Cardiac fibroblast (primary cell): ENCODE results near the gene MACROD2.

ENCODE experiments used
- DNase-seq, 2 donors: peaks; one replicate each; pipeline versions ENCODE4 v3.0.0 to v3.0.0-alpha.2; 2010; ENCODE audit warnings: low read depth in 2 of 2
- H3K4me3 ChIP-seq, 2 donors: replicated peaks in 1 of 2; 1 replicate in 1 of 2; 2 replicates in 1 of 2; pipeline ENCODE4 v1.5.1; 2011; ENCODE audit warnings: low read depth in 2 of 2, low read length in 2 of 2, mild to moderate bottlenecking in 2 of 2, moderate library complexity in 1 of 2
- TF ChIP-seq, protein P1 (sequence below): IDR thresholded peaks from one replicate; pipeline ENCODE4 v1.5.1; 2011; ENCODE audit warnings: low read depth, mild to moderate bottlenecking, low read length, inconsistent platforms

Gene MACROD2

DNA sequence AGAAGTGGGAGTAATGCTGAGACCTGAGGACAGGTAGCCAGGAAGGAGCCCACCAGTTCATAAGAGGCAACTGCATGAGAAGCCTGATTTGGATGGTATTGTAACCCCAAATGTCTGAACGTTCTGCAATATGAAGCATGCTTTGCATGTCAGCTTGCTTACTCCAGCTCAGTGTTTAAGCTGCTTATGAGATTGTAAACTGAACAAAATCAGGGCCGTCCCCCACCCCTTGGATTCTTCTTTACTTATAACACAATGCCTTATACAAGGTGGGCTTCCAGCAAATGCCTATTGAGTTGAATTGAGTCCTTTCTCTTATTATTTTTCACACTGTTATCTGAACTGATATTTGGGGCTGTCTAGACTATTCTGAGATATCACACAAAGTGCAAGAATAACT lies 1816.6 kb downstream of the MACROD2 start:
- no peak overlapping the region for H3K4me3 ChIP-seq
- TF ChIP-seq, protein P1, sequence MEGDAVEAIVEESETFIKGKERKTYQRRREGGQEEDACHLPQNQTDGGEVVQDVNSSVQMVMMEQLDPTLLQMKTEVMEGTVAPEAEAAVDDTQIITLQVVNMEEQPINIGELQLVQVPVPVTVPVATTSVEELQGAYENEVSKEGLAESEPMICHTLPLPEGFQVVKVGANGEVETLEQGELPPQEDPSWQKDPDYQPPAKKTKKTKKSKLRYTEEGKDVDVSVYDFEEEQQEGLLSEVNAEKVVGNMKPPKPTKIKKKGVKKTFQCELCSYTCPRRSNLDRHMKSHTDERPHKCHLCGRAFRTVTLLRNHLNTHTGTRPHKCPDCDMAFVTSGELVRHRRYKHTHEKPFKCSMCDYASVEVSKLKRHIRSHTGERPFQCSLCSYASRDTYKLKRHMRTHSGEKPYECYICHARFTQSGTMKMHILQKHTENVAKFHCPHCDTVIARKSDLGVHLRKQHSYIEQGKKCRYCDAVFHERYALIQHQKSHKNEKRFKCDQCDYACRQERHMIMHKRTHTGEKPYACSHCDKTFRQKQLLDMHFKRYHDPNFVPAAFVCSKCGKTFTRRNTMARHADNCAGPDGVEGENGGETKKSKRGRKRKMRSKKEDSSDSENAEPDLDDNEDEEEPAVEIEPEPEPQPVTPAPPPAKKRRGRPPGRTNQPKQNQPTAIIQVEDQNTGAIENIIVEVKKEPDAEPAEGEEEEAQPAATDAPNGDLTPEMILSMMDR: no peak
- no peak for DNase-seq

DNA sequence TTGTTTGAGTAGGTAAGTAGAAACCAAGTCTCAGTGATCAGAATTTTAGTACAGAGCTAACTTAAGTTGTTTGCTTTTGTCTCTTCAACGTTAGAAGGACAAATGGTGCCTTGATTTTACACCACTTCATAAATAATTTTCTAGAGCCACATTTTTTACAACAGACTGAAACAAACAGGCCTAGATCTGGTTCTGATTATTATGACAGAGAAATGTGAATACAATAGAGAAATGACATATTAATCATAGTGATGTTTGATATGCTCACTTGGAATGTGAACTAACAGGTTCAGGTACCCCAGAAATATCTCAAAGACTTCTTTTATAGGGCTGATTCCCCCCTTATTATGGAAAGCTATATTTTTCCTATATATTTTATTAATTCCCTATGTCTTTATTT lies 1817.4 kb downstream of the MACROD2 start:
- DNase-seq: no peak
- TF ChIP-seq, protein P1: no peak
- H3K4me3 ChIP-seq: no peak overlapping the region

DNA sequence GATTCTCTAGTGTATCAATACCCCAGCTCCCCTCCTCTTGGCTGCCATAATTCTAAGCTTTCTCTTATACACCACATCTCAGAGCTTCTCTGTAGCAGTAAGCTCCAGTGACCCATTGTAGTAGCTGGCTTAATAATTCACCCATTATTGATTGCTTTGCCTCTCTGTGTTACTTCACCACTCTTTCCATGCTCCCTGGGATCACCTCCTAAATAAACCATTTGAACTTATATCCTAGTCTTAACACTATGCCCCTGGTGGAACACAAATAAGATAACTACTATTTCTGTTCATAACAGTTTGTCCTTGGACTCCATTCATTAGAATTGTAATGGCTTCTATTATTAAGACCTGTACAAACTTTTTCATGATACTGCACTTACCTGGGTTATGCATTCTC lies 1819.0 kb downstream of the MACROD2 start:
- TF ChIP-seq, protein P1: no peak
- DNase-seq: no peak
- H3K4me3 ChIP-seq: no peak overlapping the region

DNA sequence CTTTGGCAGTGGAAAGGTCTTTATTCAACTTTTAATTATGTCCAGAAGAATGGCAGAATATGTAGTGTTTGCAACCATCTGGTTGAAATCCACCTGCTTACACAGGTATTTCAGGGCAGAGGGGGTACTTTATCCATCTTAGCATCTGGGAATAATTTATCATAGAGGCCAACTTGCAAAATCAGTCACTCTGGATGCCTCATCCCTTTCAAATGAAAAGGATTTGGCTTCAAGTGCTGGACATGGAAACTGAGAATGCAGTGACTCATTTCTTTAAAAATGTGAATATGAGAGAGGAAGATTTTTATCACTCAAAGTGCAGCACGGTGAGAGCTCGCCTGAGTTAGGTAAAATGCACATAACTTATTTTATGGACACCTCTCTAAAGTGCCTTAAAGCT lies 1819.6 kb downstream of the MACROD2 start:
- TF ChIP-seq, protein P1: no peak
- no peak overlapping the region for H3K4me3 ChIP-seq
- DNase-seq: no peak

DNA sequence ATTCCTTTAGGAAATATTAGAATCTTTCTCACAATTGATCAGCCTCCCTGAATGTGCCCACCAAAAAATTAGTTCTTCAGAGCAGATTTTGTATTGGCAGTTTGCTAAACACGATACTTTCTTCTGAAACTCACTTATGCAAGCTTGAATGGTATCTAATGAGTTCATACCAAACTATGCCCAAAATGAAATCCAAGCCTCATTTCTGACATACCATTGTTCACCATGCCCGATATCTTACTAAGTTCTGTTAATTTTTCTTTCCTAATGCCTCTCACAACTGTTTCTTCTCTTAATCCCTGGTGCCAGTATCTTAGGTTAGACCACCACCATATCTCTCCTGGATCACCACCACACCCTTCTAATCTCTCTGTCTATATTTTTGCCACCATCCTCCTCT lies 1822.0 kb downstream of the MACROD2 start:
- no peak overlapping the region for H3K4me3 ChIP-seq
- TF ChIP-seq, protein P1: no peak
- no peak for DNase-seq

DNA sequence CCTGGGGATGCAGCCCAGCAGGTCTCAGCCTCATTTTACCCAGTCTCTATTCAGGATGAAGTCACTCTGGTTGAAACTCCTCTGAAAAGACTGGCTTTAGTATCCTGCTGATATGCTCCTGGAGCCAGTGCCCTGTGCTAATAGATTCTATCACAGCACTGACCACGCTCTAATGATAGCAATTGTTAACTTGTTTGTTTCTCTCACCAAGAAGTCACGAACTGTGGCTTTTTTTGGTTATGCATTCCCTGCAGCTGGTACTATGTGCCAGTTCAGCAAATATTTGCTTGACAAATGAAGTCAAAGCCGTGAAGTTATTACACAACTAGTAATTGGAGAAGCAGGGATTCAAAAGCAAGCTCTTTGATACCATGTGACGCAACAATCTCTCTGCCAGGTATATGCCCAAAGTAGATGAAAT lies 1823.3 kb downstream of the MACROD2 start:
- TF ChIP-seq, protein P1: no peak
- no peak for DNase-seq
- no peak overlapping the region for H3K4me3 ChIP-seq

DNA sequence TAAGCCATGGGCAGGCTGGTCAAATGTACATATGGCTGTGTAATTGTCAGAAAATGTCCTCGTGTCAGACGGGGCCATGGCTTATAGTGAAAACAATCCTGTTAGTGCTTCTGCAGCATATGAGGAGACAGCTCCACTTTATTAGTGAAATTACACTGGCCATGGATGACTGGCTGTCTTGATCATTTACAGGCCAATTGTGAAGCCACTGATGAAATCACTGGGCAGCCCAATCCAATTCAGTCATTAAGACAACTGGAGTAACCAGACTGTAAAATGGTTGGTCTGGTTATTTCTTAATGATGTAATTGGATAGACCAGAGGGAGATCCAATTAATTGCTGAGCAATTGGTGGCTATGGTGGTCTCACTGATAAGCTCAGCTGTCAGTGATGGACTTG lies 1828.4 kb downstream of the MACROD2 start:
- no peak overlapping the region for H3K4me3 ChIP-seq
- TF ChIP-seq, protein P1: no peak
- no peak for DNase-seq
